Measurements from ENCODE around the gene BTLA.
"Not testable (repeated sequence)": the region's sequence is repeated elsewhere in the genome, so short reads cannot be mapped to it uniquely, and the experiment has no call there.

The BTLA gene

GRCh38 chr3:112489674-112490479 lies 9.4 kb downstream of the BTLA start:
- no peak for DNase-seq

- DNase-seq, result no peak
Measured at GRCh38 chr3:112486811-112487505, 12.3 kb downstream of the BTLA start.

GRCh38 chr3:112484352-112484751 lies 14.9 kb downstream of the BTLA start:
- DNase-seq, result no peak

GRCh38 chr3:112482675-112483074 lies 16.6 kb downstream of the BTLA start:
- DNase-seq, result no peak

- no peak for DNase-seq
Measured at GRCh38 chr3:112481302-112481721, 18.0 kb downstream of the BTLA start.

- no peak for DNase-seq
Measured at GRCh38 chr3:112477891-112478290, 21.4 kb downstream of the BTLA start.

GRCh38 chr3:112476346-112476745 lies 22.9 kb downstream of the BTLA start:
- DNase-seq, result no peak

GRCh38 chr3:112474796-112475195 lies 24.5 kb downstream of the BTLA start:
- DNase-seq, result no peak

- DNase-seq, result no peak
Measured at GRCh38 chr3:112472691-112473090, 26.6 kb downstream of the BTLA start.

GRCh38 chr3:112471596-112472325 lies 27.5 kb downstream of the BTLA start:
- no peak for DNase-seq

- DNase-seq, result no peak
Measured at GRCh38 chr3:112470788-112471187, 28.5 kb downstream of the BTLA start.

- DNase-seq, result no peak
Measured at GRCh38 chr3:112469671-112470070, 29.6 kb downstream of the BTLA start.

GRCh38 chr3:112467539-112467938 lies 31.7 kb downstream of the BTLA start:
- no peak for DNase-seq

- no peak for DNase-seq
Measured at GRCh38 chr3:112466020-112466419, 33.3 kb downstream of the BTLA start.

- DNase-seq, result no peak
Measured at GRCh38 chr3:112464264-112464663, 35.0 kb downstream of the BTLA start.

GRCh38 chr3:112463250-112463649 lies 36.0 kb downstream of the BTLA start:
- no peak for DNase-seq

- not testable (repeated sequence) for DNase-seq
Measured at GRCh38 chr3:112461787-112462186, 37.5 kb downstream of the BTLA start.

GRCh38 chr3:112460519-112461195 lies 38.6 kb downstream of the BTLA start:
- DNase-seq, result no peak

GRCh38 chr3:112459750-112460149 lies 39.5 kb downstream of the BTLA start:
- no peak for DNase-seq

GRCh38 chr3:112456147-112456546 lies 43.1 kb downstream of the BTLA start:
- DNase-seq, result no peak

GRCh38 chr3:112448939-112449338 lies 50.3 kb downstream of the BTLA start:
- peak; percentile 75 for DNase-seq

GRCh38 chr3:112446343-112446742 lies 52.9 kb downstream of the BTLA start:
- peak; percentile 89 for DNase-seq

- DNase-seq, result peak; percentile 57
Measured at GRCh38 chr3:112445839-112446238, 53.4 kb downstream of the BTLA start.

Measured in NCI-H226 (cell line).